ENCODE results near the gene SPATA32.

- TF ChIP-seq POLR2AphosphoS5 (IDR thresholded peaks at IDR 0.05; ENCODE audit: low read depth, low read length) (no peak), SIN3A (IDR thresholded peaks at IDR 0.05; ENCODE audit: borderline replicate concordance, insufficient read depth, low read length) (no peak)
- TF ChIP-seq, protein P1, sequence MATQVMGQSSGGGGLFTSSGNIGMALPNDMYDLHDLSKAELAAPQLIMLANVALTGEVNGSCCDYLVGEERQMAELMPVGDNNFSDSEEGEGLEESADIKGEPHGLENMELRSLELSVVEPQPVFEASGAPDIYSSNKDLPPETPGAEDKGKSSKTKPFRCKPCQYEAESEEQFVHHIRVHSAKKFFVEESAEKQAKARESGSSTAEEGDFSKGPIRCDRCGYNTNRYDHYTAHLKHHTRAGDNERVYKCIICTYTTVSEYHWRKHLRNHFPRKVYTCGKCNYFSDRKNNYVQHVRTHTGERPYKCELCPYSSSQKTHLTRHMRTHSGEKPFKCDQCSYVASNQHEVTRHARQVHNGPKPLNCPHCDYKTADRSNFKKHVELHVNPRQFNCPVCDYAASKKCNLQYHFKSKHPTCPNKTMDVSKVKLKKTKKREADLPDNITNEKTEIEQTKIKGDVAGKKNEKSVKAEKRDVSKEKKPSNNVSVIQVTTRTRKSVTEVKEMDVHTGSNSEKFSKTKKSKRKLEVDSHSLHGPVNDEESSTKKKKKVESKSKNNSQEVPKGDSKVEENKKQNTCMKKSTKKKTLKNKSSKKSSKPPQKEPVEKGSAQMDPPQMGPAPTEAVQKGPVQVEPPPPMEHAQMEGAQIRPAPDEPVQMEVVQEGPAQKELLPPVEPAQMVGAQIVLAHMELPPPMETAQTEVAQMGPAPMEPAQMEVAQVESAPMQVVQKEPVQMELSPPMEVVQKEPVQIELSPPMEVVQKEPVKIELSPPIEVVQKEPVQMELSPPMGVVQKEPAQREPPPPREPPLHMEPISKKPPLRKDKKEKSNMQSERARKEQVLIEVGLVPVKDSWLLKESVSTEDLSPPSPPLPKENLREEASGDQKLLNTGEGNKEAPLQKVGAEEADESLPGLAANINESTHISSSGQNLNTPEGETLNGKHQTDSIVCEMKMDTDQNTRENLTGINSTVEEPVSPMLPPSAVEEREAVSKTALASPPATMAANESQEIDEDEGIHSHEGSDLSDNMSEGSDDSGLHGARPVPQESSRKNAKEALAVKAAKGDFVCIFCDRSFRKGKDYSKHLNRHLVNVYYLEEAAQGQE (IDR thresholded peaks at IDR 0.05; ENCODE audit: insufficient read depth in 1 of 2, low read depth in 2 of 2, low read length in 2 of 2) = no peak
These were observed 5.7 kb upstream of the SPATA32 start for GRCh38 chr17:45267436-45268055.

All from PFSK-1 (cell line).